ENCODE data around the gene ANXA11.
"Not testable (repeated sequence)": the region's sequence is repeated elsewhere in the genome, so short reads cannot be mapped to it uniquely, and the experiment has no call there.

ANXA11 gene

GRCh38 chr10:80149123-80149522 lies 56.2 kb downstream of the ANXA11 start:
- no peak for FAIRE-seq
- no peak for DNase-seq (ENCODE audit: insufficient read length, low spot score)

DNA sequence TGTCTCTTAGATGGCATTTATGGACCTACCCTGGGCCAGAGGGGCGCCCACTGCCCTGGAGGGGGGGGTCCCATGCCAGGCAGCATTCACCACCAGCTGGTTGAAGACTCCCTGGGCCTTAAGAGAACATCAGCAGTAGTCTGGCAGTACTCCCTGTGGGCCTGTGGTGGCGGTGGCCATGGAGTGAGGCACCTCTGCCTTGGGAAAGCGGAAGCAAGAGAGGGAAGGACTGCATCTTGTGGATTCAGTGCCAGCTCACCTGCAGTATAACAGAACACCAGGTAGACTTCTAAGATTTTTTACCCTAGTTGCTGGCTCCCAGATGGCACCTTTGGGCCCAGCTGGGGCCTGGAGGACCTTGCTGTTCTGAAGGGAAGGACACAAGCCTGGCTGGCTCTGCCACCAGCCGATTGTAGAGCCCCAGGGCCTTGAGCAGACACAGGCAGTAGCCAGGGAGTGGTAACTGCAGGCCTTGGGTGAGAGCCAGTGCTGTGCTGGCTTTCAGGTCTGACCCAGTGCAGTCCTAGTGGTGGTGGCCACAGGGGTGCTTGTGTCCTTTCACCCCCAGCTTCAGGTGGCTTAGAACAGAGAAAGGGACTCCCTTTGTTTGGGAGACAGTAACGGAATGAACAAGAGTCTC lies 57.1 kb downstream of the ANXA11 start:
- FAIRE-seq, result no peak
- no peak for DNase-seq (ENCODE audit: insufficient read length, low spot score)

DNA sequence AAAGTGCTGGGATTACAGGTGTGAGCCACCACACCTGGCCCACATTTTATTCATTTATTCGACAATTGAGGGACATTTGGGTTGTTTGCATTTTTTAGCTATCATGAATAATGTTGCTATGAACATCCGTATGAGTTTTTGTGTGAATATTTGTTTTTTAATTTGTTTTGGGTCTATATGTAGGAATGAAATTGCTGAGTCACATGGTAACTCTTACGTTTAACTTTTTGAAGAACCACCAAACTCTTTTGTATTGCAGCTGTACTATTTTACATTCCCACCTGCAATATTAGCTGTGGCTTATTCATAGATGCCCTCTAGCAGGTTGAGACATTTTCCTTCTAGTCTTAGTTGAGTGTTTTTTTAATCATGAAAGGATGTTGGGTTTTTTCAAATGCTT lies 58.4 kb downstream of the ANXA11 start:
- FAIRE-seq, result no peak
- no peak for DNase-seq (ENCODE audit: insufficient read length, low spot score)

GRCh38 chr10:80145406-80146308 lies 59.7 kb downstream of the ANXA11 start:
- not testable (repeated sequence) for DNase-seq (ENCODE audit: insufficient read length, low spot score); FAIRE-seq

DNA sequence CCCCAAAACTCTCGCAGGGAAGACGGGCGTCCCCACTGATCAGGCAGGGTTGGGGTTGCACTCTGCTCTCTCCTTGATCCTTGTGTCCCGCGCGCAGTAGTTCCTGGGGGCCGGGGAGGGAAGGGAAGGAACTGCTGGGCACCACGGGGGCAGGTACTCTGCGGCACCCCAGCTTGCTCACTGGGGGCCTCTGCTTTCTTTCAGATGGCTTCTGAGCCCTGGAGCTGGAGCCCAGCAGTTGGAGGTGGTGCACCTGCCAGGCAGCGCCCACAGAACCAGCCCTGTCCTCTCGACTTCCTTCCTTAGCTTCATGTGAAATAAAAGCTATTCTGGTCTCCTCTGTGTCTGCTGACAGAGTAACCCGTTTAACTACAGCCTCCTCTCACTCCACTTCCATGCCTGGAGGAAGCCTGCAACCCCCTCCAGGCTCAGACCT lies 60.6 kb downstream of the ANXA11 start:
- FAIRE-seq, result no peak
- DNase-seq (ENCODE audit: insufficient read length, low spot score), result no peak

DNA sequence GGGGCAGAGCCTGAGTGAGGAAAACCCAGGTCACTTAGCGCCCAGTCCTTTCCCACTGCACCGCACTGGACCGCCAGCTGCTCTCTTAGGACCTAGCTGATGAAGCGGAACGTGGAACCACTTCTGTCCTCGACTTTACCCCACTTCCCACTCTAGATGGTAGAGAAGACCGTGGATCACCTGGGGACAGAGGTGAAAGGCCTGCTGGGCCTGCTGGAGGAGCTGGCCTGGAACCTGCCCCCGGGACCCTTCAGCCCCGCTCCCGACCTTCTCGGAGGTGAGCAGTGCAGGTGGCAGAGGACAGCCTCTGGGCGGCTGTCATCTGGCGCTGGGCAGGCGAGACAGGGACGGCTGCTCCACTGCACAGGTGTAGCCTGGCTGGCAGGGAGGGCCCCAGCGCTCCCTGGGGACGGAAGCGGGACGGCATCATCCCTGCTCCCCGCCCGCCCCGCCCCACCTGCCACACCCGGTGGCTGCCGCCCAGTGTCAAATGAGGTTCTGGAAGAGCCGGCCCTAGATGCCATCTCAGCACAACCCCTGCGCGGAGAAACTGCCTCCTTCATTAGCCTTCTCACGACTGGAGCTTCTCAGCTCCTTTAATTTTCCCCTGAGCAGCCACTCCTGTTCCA lies 61.2 kb downstream of the ANXA11 start:
- DNase-seq (ENCODE audit: insufficient read length, low spot score), result no peak
- FAIRE-seq, result no peak

GRCh38 chr10:80141696-80142460 lies 63.5 kb downstream of the ANXA11 start:
- FAIRE-seq (no peak), DNase-seq (ENCODE audit: insufficient read length, low spot score) (no peak)

- no peak for DNase-seq (ENCODE audit: insufficient read length, low spot score)
- FAIRE-seq, result no peak
These were observed 65.1 kb downstream of the ANXA11 start for GRCh38 chr10:80140251-80140650.

DNA sequence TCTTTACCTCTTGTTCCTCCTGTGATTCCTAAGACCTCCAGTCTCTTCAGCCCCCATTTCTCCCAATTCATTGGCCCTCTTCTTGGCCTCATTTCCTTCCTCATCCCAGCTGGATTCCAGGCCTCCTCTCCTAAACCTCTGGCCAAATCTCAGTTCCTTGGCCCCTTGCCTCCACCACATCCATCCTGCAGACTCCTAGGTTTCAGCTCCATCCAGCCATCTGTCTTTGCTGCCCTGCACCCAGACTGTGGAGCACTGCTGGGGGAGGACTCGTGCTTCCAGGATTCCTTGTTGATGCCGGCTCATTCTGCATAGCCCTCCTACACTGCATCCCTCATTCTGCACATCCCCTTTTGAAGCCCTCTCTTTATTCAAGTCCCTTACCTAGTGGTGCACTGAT lies 66.1 kb downstream of the ANXA11 start:
- no peak for FAIRE-seq
- no peak for DNase-seq (ENCODE audit: insufficient read length, low spot score)

DNA sequence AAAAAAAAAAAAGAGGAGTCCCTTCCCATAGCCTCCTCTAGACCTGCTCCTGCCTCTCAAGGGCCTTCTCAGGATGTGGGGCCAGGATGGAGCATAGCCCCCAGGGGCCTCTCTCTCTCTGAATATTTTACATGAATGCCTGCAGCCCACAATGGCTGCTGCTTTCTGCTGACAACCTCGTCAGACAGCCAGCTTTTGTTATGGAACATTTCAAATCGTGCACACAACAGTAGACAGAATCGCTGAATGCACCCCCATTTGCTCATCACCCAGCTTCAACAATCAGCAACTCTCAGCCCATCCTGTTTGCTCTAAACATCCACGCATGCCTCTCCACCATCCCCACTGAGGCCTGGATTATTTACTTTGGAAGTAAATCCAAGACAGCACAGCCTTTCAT lies 67.4 kb downstream of the ANXA11 start:
- DNase-seq (ENCODE audit: insufficient read length, low spot score) (no peak), FAIRE-seq (no peak)

DNA sequence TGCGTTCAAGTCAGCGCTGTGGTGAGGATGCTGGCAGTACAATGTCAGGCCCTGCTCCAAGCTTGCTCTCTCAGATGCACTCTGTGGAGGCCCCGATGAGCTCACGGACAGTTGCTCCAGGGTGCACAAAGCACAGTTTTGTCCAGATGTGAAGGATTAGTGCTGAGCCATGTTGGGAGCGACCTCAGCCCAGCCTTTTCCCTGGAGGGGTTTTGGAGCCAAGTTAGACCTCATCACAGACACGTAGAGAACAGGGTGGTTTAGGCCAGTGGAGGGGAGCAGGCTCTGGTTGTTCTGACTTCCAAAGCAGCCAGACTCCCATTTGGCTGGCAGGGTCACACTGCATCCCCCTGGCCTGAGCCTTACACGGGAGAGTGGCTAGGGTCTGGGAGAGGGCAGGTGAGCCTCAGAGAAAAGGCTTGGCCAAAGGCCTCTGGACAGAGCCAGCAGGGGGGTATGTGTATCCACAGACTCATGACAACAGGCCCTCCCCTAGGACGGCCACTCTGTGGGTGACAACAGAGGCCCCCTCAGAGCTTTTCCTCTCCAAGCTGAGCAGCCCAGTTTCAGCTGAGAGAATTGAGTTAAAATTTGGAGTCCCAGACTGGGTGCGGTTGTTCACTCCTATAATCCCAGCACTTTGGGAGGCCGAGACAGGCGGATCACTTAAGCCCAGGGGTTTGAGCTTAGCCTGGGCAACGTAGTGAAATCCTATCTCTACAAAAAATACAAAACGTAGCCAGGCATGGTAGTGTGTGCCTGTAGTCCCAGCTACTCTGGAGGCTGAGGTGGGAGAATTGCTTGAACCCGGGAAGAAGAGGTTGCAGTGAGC lies 68.1 kb downstream of the ANXA11 start:
- FAIRE-seq, result no peak
- DNase-seq (ENCODE audit: insufficient read length, low spot score), result no peak

GRCh38 chr10:80136134-80136571 lies 69.2 kb downstream of the ANXA11 start:
- DNase-seq (ENCODE audit: insufficient read length, low spot score), result no peak
- no peak for FAIRE-seq

- FAIRE-seq; DNase-seq (ENCODE audit: insufficient read length, low spot score): not testable (repeated sequence)
These were observed 71.7 kb downstream of the ANXA11 start for GRCh38 chr10:80133687-80134086.

DNA sequence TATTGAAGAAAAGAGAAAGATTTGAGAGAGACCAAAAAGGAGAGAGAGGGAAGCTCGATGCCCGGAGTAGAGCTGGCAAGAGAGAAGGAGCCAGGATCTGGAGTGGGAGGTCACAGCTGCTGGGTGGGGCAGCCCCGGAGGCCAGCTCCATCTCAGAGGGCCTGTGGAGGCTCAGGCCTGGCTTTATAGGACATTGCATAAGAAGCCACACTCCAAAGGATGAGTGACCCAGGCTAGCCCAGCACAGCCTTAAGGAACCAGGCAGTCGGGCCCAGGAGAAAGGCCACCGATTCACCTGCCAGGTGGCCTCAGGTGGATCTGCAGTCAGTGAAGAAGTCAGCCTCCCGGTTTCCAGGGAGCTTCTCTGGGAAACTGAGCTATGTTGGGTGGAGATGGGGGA lies 72.1 kb downstream of the ANXA11 start:
- DNase-seq (ENCODE audit: insufficient read length, low spot score) (no peak), FAIRE-seq (no peak)

GRCh38 chr10:80132299-80133139 lies 72.8 kb downstream of the ANXA11 start, which contains the start of gene PLAC9:
TSS of gene PLAC9 (plus strand) at chr10:80132730. CDS start at chr10:80132763, 33 bp downstream.
- FAIRE-seq, result no peak
- no peak for DNase-seq (ENCODE audit: insufficient read length, low spot score)

DNA sequence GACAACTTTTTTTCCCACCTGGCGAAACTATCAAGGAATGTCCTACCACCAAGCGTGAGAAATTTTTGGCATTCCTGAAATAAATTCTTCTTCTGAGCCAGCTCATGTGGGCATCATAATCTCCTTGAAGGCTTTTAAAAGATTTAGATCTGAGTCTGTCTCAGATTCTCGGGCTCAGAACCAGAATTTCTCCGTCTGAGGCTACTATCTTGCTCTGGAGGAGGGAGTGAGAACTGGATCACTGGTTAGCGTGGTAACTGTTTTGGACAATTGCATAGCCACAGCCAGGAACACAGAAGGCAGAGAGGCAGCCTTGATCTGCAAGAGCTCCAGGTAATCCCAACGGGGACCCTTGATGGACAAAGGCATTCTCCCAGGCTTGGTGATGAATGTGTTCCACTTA lies 73.8 kb downstream of the ANXA11 start:
- no peak for DNase-seq (ENCODE audit: insufficient read length, low spot score)
- no peak for FAIRE-seq

GRCh38 chr10:80126876-80127275 lies 78.5 kb downstream of the ANXA11 start:
- no peak for FAIRE-seq
- DNase-seq (ENCODE audit: insufficient read length, low spot score), result no peak

DNA sequence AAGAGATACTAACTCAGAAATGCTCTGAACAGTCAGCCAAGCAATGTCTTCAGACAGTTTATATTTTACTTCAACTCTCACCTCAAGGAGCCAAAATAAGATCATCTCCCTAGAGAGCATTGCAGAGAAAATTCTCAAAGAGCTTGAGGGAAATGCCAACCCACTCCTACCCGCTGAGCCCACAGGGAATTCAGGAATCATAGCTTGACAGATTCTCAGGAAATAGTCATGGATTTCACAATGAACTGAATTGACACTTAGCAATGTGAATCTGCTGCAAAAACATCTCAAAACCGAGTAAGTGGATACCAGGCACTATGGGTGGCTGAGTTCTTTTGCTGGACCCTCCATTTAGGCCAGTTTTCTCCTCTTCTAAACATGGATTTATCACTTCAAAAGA lies 82.6 kb downstream of the ANXA11 start:
- FAIRE-seq (no peak), DNase-seq (ENCODE audit: insufficient read length, low spot score) (no peak)

Measured in HTR-8/SVneo (cell line).